Suprapubic skin (tissue), 3 donors: ENCODE data around the gene ZMYM4.

Source experiments
- CTCF ChIP-seq, 2 donors: fragments of 200-600 bp in 1 of 2; fragments of 450-650 bp in 1 of 2; sonication (generic) in 1 of 2; IDR thresholded peaks; one replicate each; pipeline ENCODE4 v1.5.1; 2016 to 2019; ENCODE audit warnings: antibody characterized with exemption in 2 of 2, mild to moderate bottlenecking in 1 of 2, moderate library complexity in 1 of 2
- EP300 ChIP-seq: sonication (generic); formaldehyde crosslinking; IDR thresholded peaks from one replicate; pipeline ENCODE4 v1.6.1; 2017; ENCODE audit warnings: antibody characterized with exemption

DNA sequence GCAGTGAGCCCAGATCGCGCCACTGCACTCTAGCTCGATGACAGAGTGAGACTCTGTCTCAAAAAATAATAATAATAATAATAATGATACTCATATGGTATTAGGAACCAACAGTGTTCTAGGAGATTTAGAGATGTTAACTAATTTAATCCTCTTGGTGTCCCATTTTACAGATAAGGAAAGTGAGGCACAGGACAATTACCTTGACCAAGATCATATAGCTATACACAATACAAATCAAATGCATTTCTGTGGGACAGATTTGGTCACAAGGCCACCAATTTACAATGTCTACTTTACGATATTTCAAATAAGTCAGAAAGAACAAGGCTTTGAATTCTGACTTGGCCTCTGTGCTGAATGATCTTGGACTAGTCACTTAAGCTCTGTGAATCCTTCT, 2.2 kb upstream of the ZMYM4 start:
- TF ChIP-seq CTCF (IDR thresholded peaks at IDR 0.05) = no peak
- TF ChIP-seq EP300 = no peak
